ENCODE data around the gene SLC7A9.

GRCh38 chr19:32876919-32877285 lies 7.3 kb upstream of the SLC7A9 start:
- TF ChIP-seq SIN3A (IDR thresholded peaks at IDR 0.05; ENCODE audit: borderline replicate concordance, low read depth, low read length), result no peak
- TF ChIP-seq CTCF (CRISPR knock-in tag; IDR thresholded peaks at IDR 0.05), result no peak
- no peak for TF ChIP-seq PRPF4 (IDR thresholded peaks at IDR 0.05; ENCODE audit: low read depth, low read length, poor library complexity, severe bottlenecking)
- TF ChIP-seq ATF5 (CRISPR knock-in tag; IDR thresholded peaks at IDR 0.05; ENCODE audit: low read depth), result no peak
- TF ChIP-seq ZNF235 (CRISPR knock-in tag; IDR thresholded peaks at IDR 0.05; ENCODE audit: borderline replicate concordance), result no peak
- no peak for TF ChIP-seq ZBTB4 (CRISPR knock-in tag; IDR thresholded peaks at IDR 0.05; ENCODE audit: borderline replicate concordance)
- no peak for TF ChIP-seq RBFOX2 (IDR thresholded peaks at IDR 0.05; ENCODE audit: low read depth, low read length)
